GM21737 (cell line): ENCODE results near the gene TAC3.
A peak's percentile ranks its signal among the peaks of the same experiment; 100 is the strongest.
"Not testable (repeated sequence)": the region's sequence is repeated elsewhere in the genome, so short reads cannot be mapped to it uniquely, and the experiment has no call there.

Experiments
- ATAC-seq: cut with Tn5 transposase; IDR thresholded peaks from one replicate; pipeline ENCODE4 v1.9.1; 2021; ENCODE audit warnings: mild to moderate bottlenecking, moderate library complexity; ENCODE audit not compliant: unreplicated experiment

TAC3 gene

GRCh38 chr12:57039016-57039798 is 22.9 kb upstream of the TAC3 start:
- ATAC-seq: no peak

- no peak for ATAC-seq
Measured at GRCh38 chr12:57037264-57037663, 20.9 kb upstream of the TAC3 start.

GRCh38 chr12:57033431-57033830 is 17.1 kb upstream of the TAC3 start:
- ATAC-seq: no peak

- ATAC-seq: no peak
Measured at GRCh38 chr12:57031789-57032188, 15.5 kb upstream of the TAC3 start.

- no peak for ATAC-seq
Measured at GRCh38 chr12:57031138-57031725, 14.9 kb upstream of the TAC3 start.

GRCh38 chr12:57029457-57029856 is 13.1 kb upstream of the TAC3 start:
- no peak for ATAC-seq

GRCh38 chr12:57027805-57028153 is 11.4 kb upstream of the TAC3 start:
- no peak for ATAC-seq

GRCh38 chr12:57027011-57027804 is 10.9 kb upstream of the TAC3 start:
- no peak for ATAC-seq

- no peak for ATAC-seq
Measured at GRCh38 chr12:57025196-57025595, 8.9 kb upstream of the TAC3 start.

- ATAC-seq: not testable (repeated sequence)
Measured at GRCh38 chr12:57022324-57022723, 6.0 kb upstream of the TAC3 start.

- ATAC-seq: no peak
Measured at GRCh38 chr12:57019983-57020719, 3.8 kb upstream of the TAC3 start.

- no peak for ATAC-seq
Measured at GRCh38 chr12:57018906-57019305, 2.6 kb upstream of the TAC3 start.

- ATAC-seq: not testable (repeated sequence)
Measured at GRCh38 chr12:57018353-57018752, 2.0 kb upstream of the TAC3 start.

GRCh38 chr12:57012600-57013465 is 3.5 kb downstream of the TAC3 start:
- ATAC-seq: peak; percentile 61

- no peak for ATAC-seq
Measured at GRCh38 chr12:57011438-57012424, 4.6 kb downstream of the TAC3 start.

- no peak for ATAC-seq
Measured at GRCh38 chr12:57010627-57011247, 5.6 kb downstream of the TAC3 start.

GRCh38 chr12:57009949-57010626 is 6.2 kb downstream of the TAC3 start:
- ATAC-seq: no peak

GRCh38 chr12:57008178-57008577 is 8.2 kb downstream of the TAC3 start:
- ATAC-seq: no peak
